CD4-positive, alpha-beta memory T cell (primary cell): ENCODE results near the gene SRGAP3. TPM values are rescaled to one million over a fixed set of nuclear protein-coding genes. Genes with fewer than 3 reads are reported as not detected.

Source experiments
- CTCF ChIA-PET: fragments of 350-600 bp; sonication (Branson Sonifier 250); formaldehyde crosslinking; loops from one replicate; lab custom pipeline; 2021; ENCODE audit warnings: inconsistent platforms; ENCODE audit not compliant: partially characterized antibody; lab: Charles Lee
- POLR2A ChIA-PET: fragments of 350-600 bp; sonication (Branson Sonifier 250); formaldehyde crosslinking; loops from one replicate; lab custom pipeline; 2021; ENCODE audit not compliant: partially characterized antibody; lab: Charles Lee
- DNase-seq, 5 donors: peaks; one replicate each; pipeline versions ENCODE4 v3.0.0 to v3.0.0-alpha.2; 2020 to 2022; ENCODE audit warnings: mixed read lengths in 1 of 5
- H3K27ac ChIP-seq: one replicate; pipeline ENCODE4 v1.7.0; 2013; ENCODE audit warnings: low read depth, low read length
- H3K27me3 ChIP-seq: 2 replicates; pipeline ENCODE4 v1.7.0; 2013; ENCODE audit warnings: mild to moderate bottlenecking, low read length, moderate library complexity; ENCODE audit not compliant: insufficient read depth
- H3K36me3 ChIP-seq: 2 replicates; pipeline ENCODE4 v1.7.0; 2013; ENCODE audit warnings: mild to moderate bottlenecking, low read length, moderate library complexity; ENCODE audit not compliant: insufficient read depth
- H3K4me1 ChIP-seq: 2 replicates; pipeline ENCODE4 v1.7.0; 2013; ENCODE audit warnings: mild to moderate bottlenecking, low read length, moderate library complexity; ENCODE audit not compliant: insufficient read depth
- H3K4me3 ChIP-seq, 2 donors: one replicate each; pipeline ENCODE4 v1.7.0; 2013; ENCODE audit warnings: low read length in 2 of 2, mild to moderate bottlenecking in 1 of 2
- H3K9me3 ChIP-seq, 2 donors: one replicate each; pipeline ENCODE4 v1.7.0; 2013; ENCODE audit warnings: low read length in 2 of 2, control low read depth in 1 of 2; ENCODE audit not compliant: control insufficient read depth in 1 of 2
- H3K27ac Mint-ChIP-seq, 7 donors: one replicate each; pipeline ENCODE4 v1.8.0; 2020 to 2021; ENCODE audit warnings: mixed read lengths in 7 of 7, mild to moderate bottlenecking in 6 of 7, inconsistent platforms in 3 of 7, moderate library complexity in 3 of 7
- H3K27me3 Mint-ChIP-seq, 2 donors: one replicate each; pipeline ENCODE4 v1.8.0; 2020 to 2021; ENCODE audit warnings: mixed read lengths in 2 of 2
- H3K36me3 Mint-ChIP-seq, 2 donors: one replicate each; pipeline ENCODE4 v1.8.0; 2020 to 2021; ENCODE audit warnings: mixed read lengths in 2 of 2, inconsistent platforms in 1 of 2, mild to moderate bottlenecking in 1 of 2
- H3K4me1 Mint-ChIP-seq, 4 donors: one replicate each; pipeline ENCODE4 v1.8.0; 2020 to 2021; ENCODE audit warnings: mixed read lengths in 4 of 4, mild to moderate bottlenecking in 1 of 4
- H3K4me3 Mint-ChIP-seq, 8 donors: one replicate each; pipeline ENCODE4 v1.8.0; 2020 to 2021; ENCODE audit warnings: mixed read lengths in 8 of 8, mild to moderate bottlenecking in 7 of 8, moderate library complexity in 6 of 8, inconsistent platforms in 3 of 8
- H3K9me3 Mint-ChIP-seq, 8 donors: one replicate each; pipeline ENCODE4 v1.8.0; 2020 to 2021; ENCODE audit warnings: mixed read lengths in 8 of 8, mild to moderate bottlenecking in 5 of 8, inconsistent platforms in 3 of 8, moderate library complexity in 1 of 8
- intact Hi-C: fragments of 100-400 bp; cut with micrococcal nuclease; formaldehyde crosslinking; loops from one replicate; pipeline ENCODE4 v1.15.1; 2023
- polyA plus RNA-seq, 2 donors: library from polyadenylated mRNA; unstranded; fragments of 300-500 nt; fragmentation: Illumina TruSeq; gene quantifications; one replicate each; pipeline ENCODE4 v1.2.3, GENCODE V29; 2021
- total RNA-seq, 2 experiments: library from RNA; stranded (reverse); gene quantifications; one replicate each; pipeline ENCODE4 v1.2.3, GENCODE V29; 2021

The SRGAP3 gene
- total and polyA plus RNA-seq, 4 experiments from 2014 or later, result 0.35 to 2.4 (median 1.7) TPM

DNA sequence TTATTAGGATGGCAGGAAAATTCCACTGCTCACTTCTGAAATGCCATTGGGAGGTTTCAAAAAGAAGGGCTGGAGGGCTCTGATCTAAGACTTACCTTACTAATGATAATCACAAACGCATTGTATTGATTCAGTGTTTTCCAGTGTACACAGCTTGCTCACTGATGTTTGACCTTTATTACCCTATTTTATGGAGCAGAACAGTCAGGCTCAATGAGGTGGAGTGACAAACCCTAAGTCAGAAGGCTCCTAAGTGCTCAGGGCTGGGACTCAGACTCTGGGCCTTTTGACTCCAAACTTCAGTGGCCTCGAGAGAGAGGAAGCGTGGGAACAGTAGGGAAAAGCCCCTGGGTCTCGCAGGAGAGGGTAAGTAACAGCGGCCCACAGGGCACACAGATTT, 265.9 kb downstream of the SRGAP3 start:
- H3K4me1 ChIP-seq, result no peaks in the 10 kb centered on the region
- Mint-ChIP-seq H3K27ac (no peak overlapping the region), H3K9me3 (peaks cover 3 to 15% (median 9%) of the 10 kb centered on the region in 8 donors), H3K4me3 (no peak overlapping the region), H3K36me3 (peaks cover 0 to 3% of the 10 kb centered on the region in 2 donors), H3K27me3 (peaks cover 9 to 12% of the 10 kb centered on the region in 2 donors), H3K4me1 (peaks cover 0 to 2% (median under 1%) of the 10 kb centered on the region in 4 donors)
- no peak overlapping the region for H3K4me3 ChIP-seq
- DNase-seq, result no peak
- intact Hi-C loops, result no loop called here
- CTCF ChIA-PET, result no interaction called here
- POLR2A ChIA-PET, result no interaction called here
- no peaks in the 10 kb centered on the region for H3K36me3 ChIP-seq
- no peak overlapping the region for H3K27ac ChIP-seq
- H3K27me3 ChIP-seq, result no peaks in the 10 kb centered on the region
- H3K9me3 ChIP-seq, result no peaks in the 10 kb centered on the region

DNA sequence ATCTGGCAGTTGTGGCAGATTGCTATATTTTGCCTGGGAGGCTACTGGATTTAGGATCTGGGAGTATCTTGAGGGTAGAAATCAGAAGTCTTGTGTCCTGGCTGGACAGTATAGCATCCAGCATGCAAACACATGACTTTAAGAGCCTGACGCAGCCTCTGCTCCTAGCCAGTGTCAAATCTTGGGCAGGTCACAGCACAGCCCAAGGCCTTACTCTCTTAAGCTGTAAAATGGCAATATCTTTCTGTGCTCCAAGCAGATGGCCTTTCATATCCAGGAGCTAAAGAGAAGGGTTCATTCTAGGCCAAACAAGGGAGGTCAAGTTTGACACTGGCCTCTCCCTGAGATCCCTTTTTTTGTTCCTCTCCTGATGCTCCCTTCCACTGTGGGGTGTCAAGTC, 266.4 kb downstream of the SRGAP3 start:
- ChIA-PET POLR2A (no interaction called here), CTCF (no interaction called here)
- Histone ChIP-seq H3K4me3 (no peak overlapping the region), H3K4me1 (no peaks in the 10 kb centered on the region), H3K9me3 (no peaks in the 10 kb centered on the region), H3K27ac (no peak overlapping the region), H3K27me3 (no peaks in the 10 kb centered on the region), H3K36me3 (no peaks in the 10 kb centered on the region)
- Mint-ChIP-seq H3K27me3 (peaks cover 10 to 17% of the 10 kb centered on the region in 2 donors), H3K4me3 (no peak overlapping the region), H3K4me1 (peaks cover 0 to 2% (median under 1%) of the 10 kb centered on the region in 4 donors), H3K27ac (peak overlapping the region in 2 of 7 donors; percentile 12 to 16), H3K9me3 (peaks cover 3 to 19% (median 10%) of the 10 kb centered on the region in 8 donors), H3K36me3 (peaks cover 0 to 3% of the 10 kb centered on the region in 2 donors)
- intact Hi-C loops, result no loop called here
- DNase-seq, result no peak

DNA sequence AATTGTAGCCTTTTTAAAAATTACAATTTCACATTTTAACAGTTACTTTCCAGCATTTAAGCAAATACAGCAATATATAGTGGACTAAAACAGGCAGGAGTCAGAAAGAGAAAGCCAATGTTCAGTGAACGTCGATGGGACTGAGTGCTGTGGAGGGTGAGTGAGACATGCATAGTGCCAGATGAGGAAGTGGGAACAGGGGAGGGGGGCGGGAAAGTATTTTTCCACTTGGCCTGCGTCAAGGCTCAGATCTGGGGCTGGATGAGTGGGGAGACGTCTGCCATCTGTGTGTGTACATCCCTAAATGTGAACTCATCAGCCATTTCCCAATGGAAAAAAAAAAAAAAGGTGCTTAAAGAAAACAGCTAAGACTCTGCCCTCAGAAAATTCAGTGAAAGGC, 266.9 kb downstream of the SRGAP3 start:
- CTCF ChIA-PET, result no interaction called here
- H3K27me3 Mint-ChIP-seq, result peaks cover 12 to 20% of the 10 kb centered on the region in 2 donors

DNA sequence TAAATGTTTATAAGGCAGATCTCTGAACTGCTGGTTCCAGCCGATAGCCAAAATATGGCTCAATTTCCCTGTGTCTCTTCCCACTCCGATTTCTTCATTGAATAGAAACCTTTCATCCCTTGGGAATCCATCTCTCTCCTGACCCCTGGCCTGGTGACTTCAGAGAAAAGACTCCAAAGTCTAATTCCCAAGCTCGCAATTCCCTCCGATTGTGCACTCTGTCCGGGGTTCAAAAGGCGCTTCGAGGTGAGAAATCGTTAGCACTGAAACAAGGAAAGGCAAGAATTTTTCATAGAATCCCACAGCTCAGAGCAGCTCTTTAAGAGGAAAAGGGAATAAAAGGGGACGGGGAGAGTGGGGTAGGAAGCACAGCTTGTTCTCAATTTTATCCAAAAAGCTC, 267.7 kb downstream of the SRGAP3 start:
- Histone ChIP-seq H3K27ac (no peak overlapping the region), H3K4me3 (no peak overlapping the region), H3K4me1 (no peaks in the 10 kb centered on the region), H3K9me3 (no peaks in the 10 kb centered on the region), H3K27me3 (no peaks in the 10 kb centered on the region), H3K36me3 (no peaks in the 10 kb centered on the region)
- ChIA-PET POLR2A (no interaction called here), CTCF (interaction anchor here (4.7 kb wide), 1 partner anchor 321 kb away, joined by 27 read pairs; no protein-coding TSS in a partner anchor)
- H3K27ac Mint-ChIP-seq, result no peak overlapping the region
- H3K4me1 Mint-ChIP-seq, result no peaks in the 10 kb centered on the region
- peaks cover 3 to 19% (median 10%) of the 10 kb centered on the region in 8 donors for H3K9me3 Mint-ChIP-seq
- H3K27me3 Mint-ChIP-seq, result peaks cover 12 to 20% of the 10 kb centered on the region in 2 donors
- intact Hi-C loops, result no loop called here
- peaks cover 0 to 3% of the 10 kb centered on the region in 2 donors for H3K36me3 Mint-ChIP-seq
- H3K4me3 Mint-ChIP-seq, result no peak overlapping the region
- DNase-seq, result no peak

More for the DNA sequence above, 266.9 kb downstream of the SRGAP3 start:
- Mint-ChIP-seq H3K27ac (no peak overlapping the region), H3K4me3 (no peak overlapping the region), H3K9me3 (peaks cover 3 to 19% (median 10%) of the 10 kb centered on the region in 8 donors), H3K36me3 (peaks cover 0 to 3% of the 10 kb centered on the region in 2 donors), H3K4me1 (no peaks in the 10 kb centered on the region)
- H3K4me1 ChIP-seq, result no peaks in the 10 kb centered on the region
- no peaks in the 10 kb centered on the region for H3K27me3 ChIP-seq
- intact Hi-C loops, result no loop called here
- no peak overlapping the region for H3K4me3 ChIP-seq
- no peaks in the 10 kb centered on the region for H3K9me3 ChIP-seq
- no peak overlapping the region for H3K27ac ChIP-seq
- no peak for DNase-seq
- no peaks in the 10 kb centered on the region for H3K36me3 ChIP-seq
- POLR2A ChIA-PET, result no interaction called here

DNA sequence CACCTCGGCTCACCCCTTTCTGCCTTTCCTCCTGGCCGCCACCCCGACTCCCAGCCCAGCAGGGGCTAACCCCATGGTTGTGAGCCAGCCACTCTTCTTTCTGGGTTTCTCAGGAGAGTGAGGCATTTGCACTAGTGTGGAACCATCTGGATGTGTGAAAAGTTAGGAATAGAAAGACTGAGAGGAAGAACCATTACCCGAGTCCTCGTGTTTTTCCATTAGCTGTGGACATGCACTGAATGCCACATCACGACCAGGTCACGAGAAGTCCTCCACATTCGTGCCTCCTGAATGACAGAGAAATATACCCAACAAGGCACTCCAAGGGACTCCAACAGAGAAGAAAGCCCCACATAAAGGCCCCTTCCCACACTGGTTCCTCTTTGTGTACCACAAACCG, 268.1 kb downstream of the SRGAP3 start:
- CTCF ChIA-PET, result interaction anchor here (2.0 to 4.7 kb wide), 2 partner anchors 10 to 322 kb away, joined by 9 to 27 read pairs; no protein-coding TSS in a partner anchor
- Histone ChIP-seq H3K9me3 (no peaks in the 10 kb centered on the region), H3K27me3 (no peaks in the 10 kb centered on the region), H3K36me3 (no peaks in the 10 kb centered on the region), H3K4me3 (no peak overlapping the region), H3K27ac (no peak overlapping the region), H3K4me1 (no peaks in the 10 kb centered on the region)
- POLR2A ChIA-PET, result no interaction called here
- peaks cover 12 to 20% of the 10 kb centered on the region in 2 donors for H3K27me3 Mint-ChIP-seq
- no peaks in the 10 kb centered on the region for H3K4me1 Mint-ChIP-seq
- intact Hi-C loops, result no loop called here
- no peak overlapping the region for H3K4me3 Mint-ChIP-seq
- peaks cover 0 to 3% of the 10 kb centered on the region in 2 donors for H3K36me3 Mint-ChIP-seq
- no peak for DNase-seq
- H3K9me3 Mint-ChIP-seq, result peaks cover 3 to 19% (median 10%) of the 10 kb centered on the region in 8 donors
- H3K27ac Mint-ChIP-seq, result no peak overlapping the region

DNA sequence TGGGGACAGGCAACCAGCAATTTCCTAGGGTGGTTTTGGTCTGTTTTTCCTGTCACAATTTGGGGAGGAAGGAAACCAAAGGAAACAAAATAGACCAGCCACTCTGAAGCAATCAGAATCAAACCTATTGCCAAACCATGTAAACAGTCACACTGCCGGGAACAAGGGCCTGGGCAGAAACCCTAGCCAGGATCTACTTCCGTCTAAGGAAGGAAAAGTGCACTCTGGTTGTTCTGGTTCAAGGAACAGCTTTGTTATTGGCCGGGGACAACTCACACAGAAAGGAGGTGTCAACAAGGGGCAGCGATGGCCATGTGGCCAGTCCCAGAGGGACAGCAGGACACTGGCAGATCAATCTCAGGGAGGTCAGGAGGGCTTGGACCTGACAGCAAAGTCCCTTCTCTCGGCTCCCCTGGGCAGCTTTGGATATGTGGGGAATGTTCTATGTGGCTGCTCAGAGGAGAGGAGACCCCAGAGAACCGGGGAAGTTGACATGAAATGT, 268.6 kb downstream of the SRGAP3 start:
- H3K27ac ChIP-seq, result no peak overlapping the region
- H3K27me3 ChIP-seq, result no peaks in the 10 kb centered on the region
- intact Hi-C loops, result no loop called here
- H3K4me1 ChIP-seq, result no peaks in the 10 kb centered on the region
- Mint-ChIP-seq H3K9me3 (peaks cover 3 to 19% (median 10%) of the 10 kb centered on the region in 8 donors), H3K27ac (no peak overlapping the region), H3K27me3 (peaks cover 12 to 22% of the 10 kb centered on the region in 2 donors), H3K4me3 (no peak overlapping the region), H3K4me1 (no peaks in the 10 kb centered on the region), H3K36me3 (peaks cover 0 to 3% of the 10 kb centered on the region in 2 donors)
- H3K4me3 ChIP-seq, result no peak overlapping the region
- DNase-seq, result no peak
- ChIA-PET POLR2A (no interaction called here), CTCF (interaction anchor here (1.7 to 4.7 kb wide), 3 partner anchors 9 to 322 kb away, joined by 5 to 27 read pairs (median 9); no protein-coding TSS in a partner anchor)
- H3K9me3 ChIP-seq, result no peaks in the 10 kb centered on the region
- no peaks in the 10 kb centered on the region for H3K36me3 ChIP-seq

DNA sequence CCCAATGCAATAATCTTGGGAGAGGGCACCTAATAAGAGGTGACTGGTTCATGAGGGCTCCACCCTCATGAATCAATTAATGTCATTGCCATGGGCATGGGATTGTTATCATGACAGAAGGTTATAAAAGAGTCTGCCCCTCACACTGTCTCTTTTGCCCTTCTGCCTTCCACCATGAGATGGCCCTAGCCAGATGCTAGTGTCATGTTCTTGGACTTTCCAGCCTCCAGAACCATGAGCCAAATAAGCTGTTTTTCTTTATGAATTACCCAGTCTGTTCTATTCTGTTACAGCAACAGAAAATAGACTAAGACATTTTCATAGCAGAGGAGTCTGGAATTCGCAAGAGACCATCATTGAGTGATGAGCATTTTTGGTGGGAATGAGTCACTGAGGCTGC, 270.2 kb downstream of the SRGAP3 start:
- Histone ChIP-seq H3K27me3 (no peaks in the 10 kb centered on the region), H3K9me3 (no peaks in the 10 kb centered on the region), H3K36me3 (no peaks in the 10 kb centered on the region), H3K4me3 (no peak overlapping the region), H3K4me1 (no peaks in the 10 kb centered on the region), H3K27ac (no peak overlapping the region)
- no peak for DNase-seq
- Mint-ChIP-seq H3K27ac (no peak overlapping the region), H3K27me3 (peaks cover 12 to 27% of the 10 kb centered on the region in 2 donors), H3K9me3 (peaks cover 3 to 19% (median 10%) of the 10 kb centered on the region in 8 donors), H3K36me3 (peaks cover 0 to 3% of the 10 kb centered on the region in 2 donors), H3K4me3 (no peak overlapping the region), H3K4me1 (no peaks in the 10 kb centered on the region)
- CTCF ChIA-PET, result interaction anchor here (1.7 to 4.7 kb wide), 3 partner anchors 8 to 324 kb away, joined by 5 to 27 read pairs (median 9); no protein-coding TSS in a partner anchor
- POLR2A ChIA-PET, result no interaction called here
- intact Hi-C loops, result no loop called here
